Brain microvascular endothelial cell (primary cell): ENCODE measurements around the gene ACTN1.
A peak's percentile ranks its signal among the peaks of the same experiment; 100 is the strongest.

Experiments used
- DNase-seq: peaks from one replicate; pipeline ENCODE4 v3.0.0-alpha.2; 2020
- H3K27ac ChIP-seq: fragments of 250-450 bp; sonication (Bioruptor Pico); 2 replicates; pipeline ENCODE4 v1.5.1; 2020; ENCODE audit warnings: mild to moderate bottlenecking, moderate library complexity
- H3K27me3 ChIP-seq: fragments of 250-450 bp; sonication (Bioruptor Pico); replicated peaks from 2 replicates; pipeline ENCODE4 v1.5.1; 2020; ENCODE audit warnings: mild to moderate bottlenecking
- H3K36me3 ChIP-seq: fragments of 250-450 bp; sonication (Bioruptor Pico); replicated peaks from 2 replicates; pipeline ENCODE4 v1.5.1; 2020; ENCODE audit warnings: mild to moderate bottlenecking
- H3K4me3 ChIP-seq: 2 replicates; pipeline ENCODE4 v1.5.1; 2011; ENCODE audit warnings: low read depth, mild to moderate bottlenecking, control low read depth, low read length, moderate library complexity
- CTCF ChIP-seq: IDR thresholded peaks from 2 replicates; pipeline ENCODE4 v1.5.1; 2011; ENCODE audit warnings: low read depth, mild to moderate bottlenecking, moderate library complexity, low read length, control low read depth, inconsistent platforms; ENCODE audit errors: missing control alignments
- in situ Hi-C: cut with HindIII; loops from 2 replicates; pipeline ENCODE4 v1.10.0; 2017; ENCODE audit warnings: low sequenced_read_pairs, low pct_ligation_motif_present

ACTN1 gene

GRCh38 chr14:68919129-68919927 lies 59.8 kb downstream of the ACTN1 start:
- in situ Hi-C loops, result no loop called here
- no peak overlapping the region for H3K27ac ChIP-seq
- peaks cover 94% of the 10 kb centered on the region for H3K36me3 ChIP-seq

GRCh38 chr14:68918612-68919011 lies 60.5 kb downstream of the ACTN1 start:
- Histone ChIP-seq H3K4me3 (no peak overlapping the region), H3K27me3 (no peaks in the 10 kb centered on the region), H3K36me3 (peaks cover 91% of the 10 kb centered on the region), H3K27ac (no peak overlapping the region)
- in situ Hi-C loops, result no loop called here
- DNase-seq, result no peak
- TF ChIP-seq CTCF, result no peak

More at GRCh38 chr14:68919129-68919927, 59.8 kb downstream of the ACTN1 start:
- Histone ChIP-seq H3K27me3 (no peaks in the 10 kb centered on the region), H3K4me3 (no peak overlapping the region)
- no peak for DNase-seq
- no peak for TF ChIP-seq CTCF

GRCh38 chr14:68916358-68916941 lies 62.7 kb downstream of the ACTN1 start:
- no peak for DNase-seq
- Histone ChIP-seq H3K4me3 (no peak overlapping the region), H3K27ac (no peak overlapping the region), H3K27me3 (no peaks in the 10 kb centered on the region), H3K36me3 (peaks cover 88% of the 10 kb centered on the region)
- in situ Hi-C loops, result no loop called here
- no peak for TF ChIP-seq CTCF

GRCh38 chr14:68913516-68913915 lies 65.6 kb downstream of the ACTN1 start:
- DNase-seq, result no peak
- in situ Hi-C loops, result no loop called here
- H3K4me3 ChIP-seq, result no peak overlapping the region
- H3K27ac ChIP-seq, result no peak overlapping the region
- no peak for TF ChIP-seq CTCF
- H3K27me3 ChIP-seq, result no peaks in the 10 kb centered on the region
- H3K36me3 ChIP-seq, result peaks cover 88% of the 10 kb centered on the region

- peak; percentile 55 for DNase-seq
- Histone ChIP-seq H3K27me3 (no peaks in the 10 kb centered on the region), H3K27ac (no peak overlapping the region), H3K36me3 (peaks cover 87% of the 10 kb centered on the region), H3K4me3 (no peak overlapping the region)
- in situ Hi-C loops, result no loop called here
- peak; percentile 99 for TF ChIP-seq CTCF
Observed at GRCh38 chr14:68911594-68912227, 67.4 kb downstream of the ACTN1 start.
